Myocyte (in vitro differentiated cells): ENCODE measurements around the gene OTUB2. TPM values are rescaled to one million over a fixed set of nuclear protein-coding genes. Genes with fewer than 3 reads are reported as not detected.
A peak's percentile ranks its signal among the peaks of the same experiment; 100 is the strongest.

ENCODE experiments used
- DNase-seq: peaks from one replicate; pipeline ENCODE4 v3.0.0-alpha.2; 2012; ENCODE audit warnings: low read depth
- total RNA-seq: library from RNA; depleted of rRNA; stranded (reverse); fragments of >200 nt; gene quantifications from 2 replicates; pipeline ENCODE4 v1.2.3, GENCODE V29; 2014

Gene OTUB2
- total RNA-seq, 1 donor from 2014 or later: 0.48 TPM

GRCh38 chr14:94020267-94020666, 5.9 kb upstream of the OTUB2 start:
- no peak for DNase-seq

GRCh38 chr14:94021001-94021400, 5.1 kb upstream of the OTUB2 start:
- no peak for DNase-seq

GRCh38 chr14:94021416-94022157, 4.6 kb upstream of the OTUB2 start:
- peak; percentile 26 for DNase-seq

- no peak for DNase-seq
Measured at GRCh38 chr14:94022532-94023411, 3.4 kb upstream of the OTUB2 start.

- no peak for DNase-seq
Measured at GRCh38 chr14:94024549-94024948, 1.6 kb upstream of the OTUB2 start.

GRCh38 chr14:94025720-94026119, 420 bp upstream of the OTUB2 start:
- DNase-seq: no peak

- DNase-seq: no peak
Measured at GRCh38 chr14:94026889-94027469, 839 bp downstream of the OTUB2 start.

GRCh38 chr14:94027566-94028449, 1.7 kb downstream of the OTUB2 start:
- DNase-seq: no peak

GRCh38 chr14:94028450-94028826, 2.3 kb downstream of the OTUB2 start:
- DNase-seq: no peak

- no peak for DNase-seq
Measured at GRCh38 chr14:94029265-94029664, 3.1 kb downstream of the OTUB2 start.

GRCh38 chr14:94029671-94030203, 3.6 kb downstream of the OTUB2 start:
- no peak for DNase-seq

- DNase-seq: no peak
Measured at GRCh38 chr14:94030571-94030970, 4.4 kb downstream of the OTUB2 start.

GRCh38 chr14:94031161-94031882, 5.2 kb downstream of the OTUB2 start:
- DNase-seq: no peak

GRCh38 chr14:94031883-94032279, 5.7 kb downstream of the OTUB2 start:
- DNase-seq: no peak

- DNase-seq: no peak
Measured at GRCh38 chr14:94034886-94035285, 8.7 kb downstream of the OTUB2 start.

- DNase-seq: peak; percentile 81
Measured at GRCh38 chr14:94036313-94037167, 10.4 kb downstream of the OTUB2 start.

GRCh38 chr14:94037954-94038353, 11.8 kb downstream of the OTUB2 start:
- DNase-seq: no peak

GRCh38 chr14:94038510-94038909, 12.4 kb downstream of the OTUB2 start:
- DNase-seq: no peak

GRCh38 chr14:94038921-94039629, 12.9 kb downstream of the OTUB2 start:
- no peak for DNase-seq
